ENCODE results near the gene GPR137. TPM values are rescaled to one million over a fixed set of nuclear protein-coding genes. Genes with fewer than 3 reads are reported as not detected.
A peak's percentile ranks its signal among the peaks of the same experiment; 100 is the strongest.

Gene GPR137
- total RNA-seq, 4 donors from 2014 or later: 14.9 to 46.9 (median 33.8) TPM

- Histone ChIP-seq H3K36me3 (peaks cover 10 to 12% of the 10 kb centered on the region in 2 donors), H3K27me3 (no peaks in the 10 kb centered on the region), H3K27ac (peak overlapping the region; percentile 95 to 99 (median 98)), H3K4me3 (replicated peaks in 1 of 3) (peak overlapping the region in 1 of 3 donors; percentile 45), H3K9me3 (no peaks in the 10 kb centered on the region), H3K4me1 (peaks cover 32 to 36% of the 10 kb centered on the region in 2 donors)
- DNase-seq: no peak
- WGBS, 2 donors: 86 to 90% methylated on average over 10 to 11 of the region's 11 CpGs
- TF ChIP-seq POLR2A (IDR thresholded peaks at IDR 0.05) (no peak), CTCF (IDR thresholded peaks at IDR 0.05) (no peak)
- intact Hi-C loops (cut with DNase I): no loop called here
Observed at GRCh38 chr11:64239662-64240434, 45.8 kb upstream of the GPR137 start.

- Histone ChIP-seq H3K36me3 (peaks cover 10 to 12% of the 10 kb centered on the region in 2 donors), H3K4me1 (peaks cover 33 to 36% of the 10 kb centered on the region in 2 donors), H3K27ac (peak within 1 kb of the TSS; percentile 95 to 99 (median 98))
Observed at GRCh38 chr11:64240435-64241240, 45.0 kb upstream of the GPR137 start, which contains the start of gene FKBP2. FKBP2 (plus strand) TSS chr11:64241095; CDS start chr11:64242388, 1,293 bp downstream.

GRCh38 chr11:64241241-64241490, 44.5 kb upstream of the GPR137 start:
- peak overlapping the region; percentile 95 to 99 (median 98) for H3K27ac ChIP-seq
- DNase-seq: peak; percentile 99 to 100
- intact Hi-C loops (cut with DNase I): no loop called here
- H3K36me3 ChIP-seq: peaks cover 10 to 12% of the 10 kb centered on the region in 2 donors
- WGBS, 2 donors: 0% methylated on average over 6 to 12 of the region's 24 CpGs
- H3K4me1 ChIP-seq: peaks cover 31 to 36% of the 10 kb centered on the region in 2 donors
- H3K27me3 ChIP-seq: no peaks in the 10 kb centered on the region
- TF ChIP-seq POLR2A (IDR thresholded peaks at IDR 0.05): no peak
- TF ChIP-seq CTCF (IDR thresholded peaks at IDR 0.05): no peak
- peak overlapping the region in 2 of 3 donors; percentile 35 to 45 for H3K4me3 ChIP-seq (replicated peaks in 1 of 3)
- H3K9me3 ChIP-seq: no peaks in the 10 kb centered on the region

More at GRCh38 chr11:64240435-64241240, 45.0 kb upstream of the GPR137 start, which contains the start of gene FKBP2:
- peak within 1 kb of the TSS; percentile 35 to 95 (median 63) for H3K4me3 ChIP-seq (replicated peaks in 1 of 3)
- intact Hi-C loops (cut with DNase I): no loop called here
- H3K27me3 ChIP-seq: no peaks in the 10 kb centered on the region
- WGBS, 2 donors: 2 to 4% methylated on average over 11 to 22 of the region's 58 CpGs
- H3K9me3 ChIP-seq: no peaks in the 10 kb centered on the region
- no peak for TF ChIP-seq CTCF (IDR thresholded peaks at IDR 0.05)
- peak; percentile 68 to 95 for TF ChIP-seq POLR2A (IDR thresholded peaks at IDR 0.05)
- DNase-seq: peak; percentile 98

GRCh38 chr11:64241491-64242374, 43.9 kb upstream of the GPR137 start:
- peak; percentile 50 to 61 for DNase-seq
- H3K27me3 ChIP-seq: no peaks in the 10 kb centered on the region
- H3K9me3 ChIP-seq: no peaks in the 10 kb centered on the region
- TF ChIP-seq CTCF (IDR thresholded peaks at IDR 0.05): no peak
- TF ChIP-seq POLR2A (IDR thresholded peaks at IDR 0.05): peak in 1 of 2 donors; percentile 7
- intact Hi-C loops (cut with DNase I): no loop called here
- WGBS, 2 donors: 0 to 1% methylated on average over 37 to 44 of the region's 63 CpGs
- peaks cover 31 to 36% of the 10 kb centered on the region in 2 donors for H3K4me1 ChIP-seq
- H3K27ac ChIP-seq: peak overlapping the region; percentile 78 to 99 (median 95)
- H3K36me3 ChIP-seq: peaks cover 10 to 12% of the 10 kb centered on the region in 2 donors
- peak overlapping the region; percentile 28 to 95 (median 63) for H3K4me3 ChIP-seq (replicated peaks in 1 of 3)

All from thyroid gland (tissue), 4 donors.